ENCODE results near the gene ARSB. TPM values are rescaled to one million over a fixed set of nuclear protein-coding genes. Genes with fewer than 3 reads are reported as not detected.
A peak's percentile ranks its signal among the peaks of the same experiment; 100 is the strongest.

Gene ARSB
- polyA plus RNA-seq, 6 donors from 2014 or later = 4.1 to 6.8 (median 5.4) TPM

DNA sequence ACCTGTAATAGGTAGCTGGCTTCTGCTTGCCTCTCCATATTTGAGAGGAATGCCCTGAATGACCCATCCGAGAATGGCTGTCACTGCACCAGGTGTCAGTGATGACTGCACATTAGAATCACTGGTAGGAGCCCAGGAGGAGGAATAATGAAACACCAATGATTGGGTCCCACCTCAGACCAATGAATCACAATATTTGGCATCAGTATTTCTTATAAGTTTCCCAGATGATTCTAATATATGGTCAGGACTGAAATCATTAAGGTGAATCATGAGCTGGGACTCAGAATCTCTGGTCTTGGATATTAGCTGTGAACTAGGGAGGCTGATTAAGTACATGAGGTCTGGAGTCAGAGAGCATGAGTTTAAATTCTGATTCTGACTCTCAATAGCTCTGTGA, 23.4 kb downstream of the ARSB start:
- DNase-seq (no peak), ATAC-seq (ENCODE audit: low read depth in 2 of 2) (no peak)
- H3K4me3 Mint-ChIP-seq = no peak overlapping the region
- peak overlapping the region in 1 of 6 donors; percentile 2 for H3K27ac Mint-ChIP-seq
- H3K9me3 Mint-ChIP-seq = no peaks in the 10 kb centered on the region
- H3K4me1 Mint-ChIP-seq = peaks cover 10 to 14% (median 11%) of the 10 kb centered on the region in 3 donors
- no peaks in the 10 kb centered on the region for H3K27me3 Mint-ChIP-seq
- peaks cover 0 to 3% of the 10 kb centered on the region in 2 donors for H3K36me3 Mint-ChIP-seq

DNA sequence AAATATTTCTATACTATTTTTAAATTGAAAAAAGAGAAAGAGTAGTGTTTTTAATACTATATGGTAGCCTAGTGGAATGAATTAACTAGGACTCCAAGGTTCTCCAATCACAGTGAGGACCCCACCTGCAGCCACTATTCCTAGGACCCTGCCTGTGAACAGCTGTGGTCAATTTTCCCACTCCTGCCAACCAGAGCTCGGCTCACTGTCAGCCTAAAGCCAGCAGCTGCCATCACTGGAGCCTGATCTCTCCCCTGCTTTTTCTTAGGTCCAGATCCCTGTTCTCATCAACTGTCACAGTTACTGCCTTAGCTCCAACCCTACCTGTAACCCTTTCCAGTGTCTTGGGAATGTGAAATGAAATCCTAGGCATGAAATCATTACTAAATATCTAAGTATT, 25.3 kb downstream of the ARSB start:
- no peak overlapping the region for H3K4me3 Mint-ChIP-seq
- peaks cover 10 to 14% (median 11%) of the 10 kb centered on the region in 3 donors for H3K4me1 Mint-ChIP-seq
- ATAC-seq (ENCODE audit: low read depth in 2 of 2) (no peak), DNase-seq (no peak)
- no peaks in the 10 kb centered on the region for H3K9me3 Mint-ChIP-seq
- no peaks in the 10 kb centered on the region for H3K27me3 Mint-ChIP-seq
- H3K27ac Mint-ChIP-seq = peak overlapping the region in 1 of 6 donors; percentile 19
- H3K36me3 Mint-ChIP-seq = peaks cover 5 to 7% of the 10 kb centered on the region in 2 donors

DNA sequence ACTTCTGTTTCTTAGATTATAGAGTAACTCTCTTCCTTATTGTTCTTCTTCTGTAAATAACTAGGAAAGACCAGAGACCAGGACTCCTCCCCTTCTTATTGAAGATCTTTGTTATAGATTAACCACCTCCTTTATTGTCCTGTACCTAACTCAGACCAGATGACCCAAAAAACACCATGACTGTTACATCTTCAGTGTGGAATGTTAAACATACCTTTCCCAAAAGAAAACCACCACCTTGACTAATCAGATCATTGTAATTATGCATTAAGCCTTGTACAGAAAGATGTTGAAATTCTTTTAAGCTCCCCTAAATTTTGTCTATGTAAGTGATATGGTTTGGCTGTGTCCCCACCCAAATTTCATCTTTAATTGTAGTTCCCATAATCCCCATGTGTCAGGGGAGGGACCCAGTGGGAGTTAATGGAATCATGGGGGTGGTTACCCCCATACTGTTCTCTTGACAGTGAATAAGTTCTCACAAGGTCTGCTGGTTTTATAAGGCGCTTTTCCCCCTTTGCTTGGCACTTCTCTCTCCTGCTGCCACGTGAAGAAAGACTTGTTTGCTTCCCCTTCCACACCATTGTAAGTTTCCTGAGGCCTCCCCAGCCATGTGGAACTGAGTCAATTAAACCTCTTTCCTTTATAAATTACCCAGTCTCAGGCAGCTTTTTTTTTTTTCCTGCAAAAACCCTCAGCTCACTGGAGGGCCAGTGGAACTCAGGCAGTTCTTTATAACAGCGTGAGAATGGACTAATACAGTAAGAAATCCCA, 26.3 kb downstream of the ARSB start:
- H3K9me3 Mint-ChIP-seq = no peaks in the 10 kb centered on the region
- no peak for DNase-seq
- H3K4me1 Mint-ChIP-seq = peaks cover 10 to 14% (median 11%) of the 10 kb centered on the region in 3 donors
- no peak overlapping the region for H3K27ac Mint-ChIP-seq
- peaks cover 3 to 5% of the 10 kb centered on the region in 2 donors for H3K36me3 Mint-ChIP-seq
- no peak overlapping the region for H3K4me3 Mint-ChIP-seq
- no peak for ATAC-seq (ENCODE audit: low read depth in 2 of 2)
- no peaks in the 10 kb centered on the region for H3K27me3 Mint-ChIP-seq

DNA sequence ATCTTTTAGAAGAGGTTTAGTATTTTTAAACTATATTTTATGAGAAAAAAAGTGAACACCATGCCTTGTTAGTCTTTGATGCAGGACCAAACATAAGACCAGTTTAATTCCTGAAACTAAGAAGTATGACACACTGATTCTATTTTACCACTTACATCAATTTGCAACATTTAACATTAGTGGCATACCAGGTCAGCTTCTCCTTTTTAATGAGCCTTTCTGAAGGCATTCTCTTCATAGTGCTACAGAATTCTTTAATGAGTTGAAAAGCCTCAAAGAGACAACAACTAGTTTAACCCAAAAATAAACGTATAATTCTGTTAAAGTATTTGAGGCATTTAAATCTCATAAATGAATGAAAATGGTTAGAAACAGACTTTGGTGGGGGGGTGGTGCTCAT, 28.2 kb downstream of the ARSB start:
- H3K4me1 Mint-ChIP-seq = peaks cover 10 to 20% (median 11%) of the 10 kb centered on the region in 3 donors
- no peak for ATAC-seq (ENCODE audit: low read depth in 2 of 2)
- DNase-seq = no peak
- H3K27me3 Mint-ChIP-seq = no peaks in the 10 kb centered on the region
- H3K4me3 Mint-ChIP-seq = no peak overlapping the region
- no peak overlapping the region for H3K27ac Mint-ChIP-seq
- H3K9me3 Mint-ChIP-seq = no peaks in the 10 kb centered on the region
- peaks cover 3 to 5% of the 10 kb centered on the region in 2 donors for H3K36me3 Mint-ChIP-seq

DNA sequence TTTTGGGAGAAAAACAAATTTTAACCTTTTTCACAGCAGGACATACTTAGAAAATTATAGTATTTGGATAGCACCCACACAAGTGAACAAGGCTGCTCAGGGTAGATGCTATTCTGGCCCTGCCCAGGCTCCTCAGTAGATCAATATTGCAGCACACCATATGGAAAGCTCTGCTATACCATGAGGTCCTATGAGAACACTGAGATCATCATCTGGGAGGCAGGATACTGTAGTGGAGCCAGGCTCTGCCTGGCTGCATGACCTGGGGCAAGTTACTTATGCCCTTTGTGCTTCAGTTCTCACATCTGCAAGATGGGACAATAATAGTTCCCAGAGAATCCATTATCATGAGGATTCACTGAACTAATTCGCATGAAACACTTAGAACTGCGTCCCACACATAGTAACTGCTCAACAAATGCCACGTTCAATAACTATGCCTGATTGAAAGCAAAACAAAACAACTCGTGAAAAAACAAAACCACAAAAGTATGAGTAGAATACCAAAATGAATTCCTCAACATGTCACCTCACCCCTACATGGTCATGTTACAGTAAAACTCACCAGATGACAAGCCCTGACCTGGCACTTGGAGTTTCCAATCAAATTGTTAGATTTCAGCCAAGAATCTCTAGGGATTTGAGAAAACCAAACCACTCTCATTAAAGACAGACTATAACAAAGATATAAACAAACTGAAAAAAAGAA, 31.9 kb downstream of the ARSB start:
- ATAC-seq (ENCODE audit: low read depth in 2 of 2) = no peak
- H3K4me3 Mint-ChIP-seq = no peak overlapping the region
- H3K4me1 Mint-ChIP-seq = peaks cover 2 to 20% (median 4%) of the 10 kb centered on the region in 3 donors
- no peak overlapping the region for H3K27ac Mint-ChIP-seq
- no peaks in the 10 kb centered on the region for H3K27me3 Mint-ChIP-seq
- H3K36me3 Mint-ChIP-seq = peaks cover 12 to 14% of the 10 kb centered on the region in 2 donors
- DNase-seq = no peak
- no peaks in the 10 kb centered on the region for H3K9me3 Mint-ChIP-seq

DNA sequence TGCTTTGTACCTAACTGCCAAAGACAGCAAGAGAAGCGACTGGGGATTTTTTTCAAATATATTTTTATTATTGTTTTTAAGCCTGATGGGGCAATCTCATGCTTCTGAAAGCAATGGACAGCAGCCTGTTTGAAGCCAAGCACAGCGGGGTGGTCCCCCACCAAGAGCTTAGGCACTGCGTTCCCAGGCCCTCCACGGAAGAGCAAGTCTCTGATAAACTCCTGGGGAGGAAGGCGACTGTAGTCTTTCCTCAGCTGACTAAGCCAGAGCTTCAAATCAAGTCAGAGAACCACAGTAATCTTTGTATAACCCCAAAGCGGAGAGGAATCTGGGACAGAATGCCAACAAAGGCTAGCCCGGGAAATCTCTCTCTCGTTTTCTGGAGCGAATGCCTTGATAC, 54.4 kb downstream of the ARSB start:
- Mint-ChIP-seq H3K4me3 (no peak overlapping the region), H3K4me1 (peaks cover 0 to 4% (median 0%) of the 10 kb centered on the region in 3 donors), H3K27ac (peak overlapping the region in 1 of 6 donors; percentile 15), H3K9me3 (peaks cover 0 to 3% (median 0%) of the 10 kb centered on the region in 7 donors), H3K27me3 (no peaks in the 10 kb centered on the region), H3K36me3 (peaks cover 0 to 14% of the 10 kb centered on the region in 2 donors)
- no peak for DNase-seq
- ATAC-seq (ENCODE audit: low read depth in 2 of 2) = no peak

DNA sequence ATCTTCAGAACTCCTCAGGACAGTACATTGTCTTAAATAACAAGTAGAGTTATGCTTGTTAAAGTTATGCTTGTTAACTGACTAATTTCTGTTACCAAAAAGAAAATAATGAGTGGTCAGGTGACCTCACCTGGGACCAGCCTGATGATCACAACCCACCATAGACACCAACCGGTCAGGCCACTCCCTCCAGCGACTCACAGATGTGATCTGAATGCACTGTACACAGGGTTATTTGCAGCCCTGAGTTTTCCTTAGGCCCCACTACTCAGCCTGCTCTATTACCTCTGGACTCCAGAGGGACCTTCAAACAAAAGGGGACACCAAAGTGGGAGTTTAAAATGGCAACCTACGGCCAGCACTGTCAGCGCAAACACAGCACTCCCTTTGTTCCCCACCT, 55.3 kb downstream of the ARSB start:
- peaks cover 0 to 4% (median 0%) of the 10 kb centered on the region in 3 donors for H3K4me1 Mint-ChIP-seq
- H3K36me3 Mint-ChIP-seq = peaks cover 0 to 14% of the 10 kb centered on the region in 2 donors
- no peaks in the 10 kb centered on the region for H3K27me3 Mint-ChIP-seq
- H3K9me3 Mint-ChIP-seq = peaks cover 0 to 3% (median 0%) of the 10 kb centered on the region in 7 donors
- H3K4me3 Mint-ChIP-seq = no peak overlapping the region
- no peak for DNase-seq
- ATAC-seq (ENCODE audit: low read depth in 2 of 2) = no peak
- no peak overlapping the region for H3K27ac Mint-ChIP-seq

DNA sequence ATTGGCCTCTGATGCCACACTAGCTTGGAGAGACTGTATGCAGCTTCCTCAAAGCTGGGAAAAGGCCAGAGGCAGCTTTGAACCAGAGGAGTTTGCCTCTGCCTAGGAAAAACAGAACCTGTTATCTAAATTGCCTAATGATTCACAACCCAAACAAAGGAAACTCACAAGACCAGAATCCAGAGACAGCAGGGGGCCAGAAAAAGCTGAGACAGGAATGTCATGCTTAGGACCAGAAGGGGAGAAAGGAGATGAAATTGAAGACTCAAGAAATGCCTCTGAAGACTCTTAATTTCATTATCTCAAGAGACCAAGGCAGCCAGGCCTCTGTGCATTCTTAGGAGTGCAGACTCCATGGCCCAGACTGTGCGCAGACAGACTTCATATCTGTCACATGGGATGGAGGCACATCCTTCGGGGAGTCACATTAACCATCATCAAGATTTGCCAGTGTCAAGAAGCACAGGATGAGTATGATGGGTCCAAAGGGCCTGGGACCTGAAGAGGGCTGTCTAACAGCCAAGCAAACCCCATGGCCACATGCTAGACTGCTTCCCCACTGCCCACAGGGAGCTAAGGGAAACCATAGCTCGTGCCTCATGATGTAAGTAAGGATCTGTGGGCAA, 57.3 kb downstream of the ARSB start:
- ATAC-seq (ENCODE audit: low read depth in 2 of 2) (no peak), DNase-seq (no peak)
- Mint-ChIP-seq H3K27me3 (no peaks in the 10 kb centered on the region), H3K9me3 (peaks cover 0 to 3% (median 0%) of the 10 kb centered on the region in 7 donors), H3K36me3 (peaks cover 0 to 9% of the 10 kb centered on the region in 2 donors), H3K27ac (peak overlapping the region in 3 of 6 donors; percentile 6 to 57 (median 49)), H3K4me1 (peaks cover 0 to 4% (median 0%) of the 10 kb centered on the region in 3 donors), H3K4me3 (no peak overlapping the region)

DNA sequence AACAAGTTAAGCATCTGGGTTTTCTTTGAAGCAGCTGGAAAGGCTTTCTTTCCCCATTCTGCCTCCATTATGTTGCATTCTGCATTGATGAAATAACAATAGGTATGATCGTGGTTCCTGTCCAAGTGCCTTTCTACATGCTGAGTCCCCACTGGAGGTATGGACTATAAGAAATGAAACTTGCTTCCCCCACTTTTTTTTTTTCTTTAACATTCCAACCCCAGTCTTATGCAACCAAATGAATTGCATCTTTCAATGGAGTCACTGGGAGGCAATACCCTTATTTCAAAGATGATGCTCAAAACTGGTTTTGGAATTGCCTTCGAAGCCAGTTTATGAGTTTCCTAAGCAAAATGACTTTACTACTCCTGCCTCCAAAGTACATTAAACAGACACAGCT, 58.9 kb downstream of the ARSB start:
- no peaks in the 10 kb centered on the region for H3K27me3 Mint-ChIP-seq
- ATAC-seq (ENCODE audit: low read depth in 2 of 2) (no peak), DNase-seq (no peak)
- peaks cover 0 to 2% (median 0%) of the 10 kb centered on the region in 7 donors for H3K9me3 Mint-ChIP-seq
- no peak overlapping the region for H3K4me3 Mint-ChIP-seq
- H3K27ac Mint-ChIP-seq = no peak overlapping the region
- H3K36me3 Mint-ChIP-seq = peaks cover 0 to 9% of the 10 kb centered on the region in 2 donors
- H3K4me1 Mint-ChIP-seq = peaks cover 0 to 4% (median 0%) of the 10 kb centered on the region in 3 donors

DNA sequence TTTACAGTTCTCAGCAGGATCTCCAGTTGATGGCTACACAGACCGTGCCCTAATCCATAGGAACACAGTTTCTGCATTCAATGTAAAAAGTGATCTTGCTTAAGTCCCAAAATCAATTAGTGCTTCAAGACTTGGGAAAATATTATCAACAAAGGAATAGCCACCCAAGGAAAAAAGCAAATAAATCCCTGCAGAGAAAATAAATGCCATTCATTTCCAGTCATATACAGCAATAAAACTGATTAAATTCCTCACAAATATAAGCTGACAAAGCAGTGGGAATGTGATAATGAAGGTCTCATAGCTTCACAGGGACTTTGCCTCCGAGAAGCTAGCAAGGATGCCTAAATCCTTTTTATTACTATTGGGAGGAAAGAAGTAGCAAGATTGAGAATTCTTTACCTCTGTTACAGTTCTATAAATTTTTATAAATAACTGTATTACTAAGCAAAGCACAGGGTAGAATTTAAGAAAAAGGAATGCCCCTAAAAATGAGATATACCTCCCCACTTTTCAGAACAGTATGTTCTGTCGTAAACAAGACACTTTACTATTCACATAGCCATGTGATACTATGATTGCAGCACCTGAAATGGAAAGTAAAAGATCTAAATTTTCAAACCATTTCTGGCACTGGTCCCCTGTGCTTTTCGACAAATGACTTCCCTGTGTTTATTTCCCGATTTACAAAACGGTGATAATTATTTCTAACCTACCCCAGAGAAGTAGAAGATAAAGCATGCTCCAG, 59.8 kb downstream of the ARSB start:
- no peaks in the 10 kb centered on the region for H3K27me3 Mint-ChIP-seq
- H3K4me1 Mint-ChIP-seq = peaks cover 0 to 5% (median 4%) of the 10 kb centered on the region in 3 donors
- H3K9me3 Mint-ChIP-seq = peaks cover 0 to 2% (median 0%) of the 10 kb centered on the region in 7 donors
- DNase-seq (no peak), ATAC-seq (ENCODE audit: low read depth in 2 of 2) (no peak)
- H3K4me3 Mint-ChIP-seq = no peak overlapping the region
- peaks cover 0 to 9% of the 10 kb centered on the region in 2 donors for H3K36me3 Mint-ChIP-seq
- H3K27ac Mint-ChIP-seq = no peak overlapping the region

DNA sequence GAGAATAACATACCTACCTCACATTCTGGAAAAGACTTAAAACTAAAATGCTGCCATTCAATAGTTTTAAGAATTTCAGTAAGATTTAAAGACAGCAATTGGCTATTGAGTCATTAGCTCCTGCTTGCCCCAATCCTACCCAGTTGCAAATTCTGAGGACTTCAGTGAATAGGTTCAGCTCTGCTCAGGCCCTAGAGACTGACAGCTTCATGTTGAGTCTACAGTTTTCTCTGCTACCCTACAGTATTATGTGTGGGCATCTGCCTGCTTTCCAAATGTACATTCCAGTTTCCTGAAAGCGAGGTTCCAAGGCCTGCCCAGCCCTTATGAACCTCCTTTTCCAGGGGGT, 61.5 kb downstream of the ARSB start:
- DNase-seq (no peak), ATAC-seq (ENCODE audit: low read depth in 2 of 2) (no peak)
- Mint-ChIP-seq H3K27ac (no peak overlapping the region), H3K9me3 (no peaks in the 10 kb centered on the region), H3K36me3 (peaks cover 0 to 4% of the 10 kb centered on the region in 2 donors), H3K4me1 (peaks cover 0 to 5% (median 0%) of the 10 kb centered on the region in 3 donors), H3K27me3 (no peaks in the 10 kb centered on the region), H3K4me3 (no peak overlapping the region)

DNA sequence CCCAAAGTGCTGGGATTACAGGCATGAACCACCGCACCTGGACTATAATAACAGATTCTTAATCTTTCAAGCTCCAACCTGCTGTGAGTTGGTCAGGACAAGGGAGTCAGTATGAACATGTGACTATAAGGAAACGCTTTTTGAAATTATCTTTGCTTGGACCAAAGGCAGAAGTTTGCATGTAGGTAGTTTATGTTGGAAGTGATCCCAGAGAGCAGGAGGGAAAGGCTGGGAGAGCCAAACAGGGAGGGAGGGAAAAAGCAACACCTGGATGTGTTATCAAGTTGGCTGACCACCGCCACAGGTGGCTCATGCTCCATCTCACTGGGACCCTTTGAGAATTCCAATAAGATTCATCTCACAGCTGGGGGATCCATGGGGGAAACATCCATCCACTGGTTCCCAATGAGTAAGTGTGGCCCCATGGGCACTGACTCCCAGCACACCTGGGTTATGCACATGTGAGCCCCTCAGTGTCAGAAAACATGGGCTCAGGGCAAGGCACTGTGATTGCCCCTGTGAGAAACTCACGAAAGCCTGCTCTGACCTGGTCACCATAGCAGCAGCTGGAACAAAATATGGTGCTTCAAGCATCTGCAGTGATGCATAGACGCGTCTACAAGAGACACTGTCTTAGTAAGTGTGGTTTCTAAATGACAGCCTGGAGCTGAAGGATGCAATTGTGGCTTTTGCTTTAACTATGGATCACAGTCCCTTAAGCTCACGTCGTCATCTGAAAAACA, 62.1 kb downstream of the ARSB start:
- Mint-ChIP-seq H3K27me3 (no peaks in the 10 kb centered on the region), H3K9me3 (no peaks in the 10 kb centered on the region), H3K4me1 (peaks cover 0 to 5% (median 0%) of the 10 kb centered on the region in 3 donors), H3K36me3 (peaks cover 0 to 4% of the 10 kb centered on the region in 2 donors), H3K27ac (no peak overlapping the region), H3K4me3 (no peak overlapping the region)
- ATAC-seq (ENCODE audit: low read depth in 2 of 2) (no peak), DNase-seq (no peak)

Data from naive B cell (primary cell).